GM12872 (cell line): Measurements from ENCODE around the gene YAF2.

ENCODE experiments used
- TF ChIP-seq, protein P1 (sequence below): IDR thresholded peaks from 3 replicates; pipeline ENCODE4 v1.5.1; 2011; ENCODE audit warnings: low read depth, mild to moderate bottlenecking, low read length, moderate library complexity; ENCODE audit not compliant: insufficient read depth

Gene YAF2

DNA sequence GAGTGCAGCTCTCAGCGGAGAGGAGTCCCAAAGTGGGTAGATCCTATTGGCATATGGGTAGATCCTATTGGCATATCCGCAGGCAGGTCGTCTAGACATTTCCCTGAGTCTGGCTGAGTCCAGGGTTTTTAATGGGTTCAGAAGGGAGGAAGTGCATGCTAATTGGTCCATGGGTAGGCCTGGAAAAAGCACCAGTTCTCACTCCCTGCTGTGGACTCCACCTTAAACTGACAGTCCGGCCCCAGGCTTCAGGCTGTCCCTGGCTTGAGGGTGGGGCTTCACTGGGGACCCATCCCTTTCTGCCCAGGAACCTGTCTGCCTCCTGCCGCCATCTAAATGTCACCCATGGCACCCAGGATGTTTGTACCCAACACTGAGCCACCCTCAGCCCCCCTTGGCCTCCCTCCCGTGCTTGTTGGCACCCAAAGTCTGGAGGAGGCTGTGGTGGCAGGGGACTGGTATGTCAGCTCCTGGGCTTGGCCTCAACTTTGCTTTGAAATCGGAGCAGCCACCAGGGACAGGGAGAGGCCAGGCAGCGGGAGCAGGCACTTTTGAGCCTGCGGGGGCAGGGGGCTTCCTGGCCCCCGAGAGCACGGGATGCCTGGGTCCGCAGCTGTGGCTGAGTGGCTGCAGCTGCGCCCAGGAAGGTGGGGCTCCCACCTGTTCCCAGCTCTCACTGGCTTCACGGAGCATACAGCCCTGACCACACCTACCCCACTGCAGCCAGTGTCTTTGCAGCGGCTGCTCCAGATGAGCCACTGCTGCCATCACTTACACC is 29.6 kb upstream of the YAF2 start:
- TF ChIP-seq, protein P1, sequence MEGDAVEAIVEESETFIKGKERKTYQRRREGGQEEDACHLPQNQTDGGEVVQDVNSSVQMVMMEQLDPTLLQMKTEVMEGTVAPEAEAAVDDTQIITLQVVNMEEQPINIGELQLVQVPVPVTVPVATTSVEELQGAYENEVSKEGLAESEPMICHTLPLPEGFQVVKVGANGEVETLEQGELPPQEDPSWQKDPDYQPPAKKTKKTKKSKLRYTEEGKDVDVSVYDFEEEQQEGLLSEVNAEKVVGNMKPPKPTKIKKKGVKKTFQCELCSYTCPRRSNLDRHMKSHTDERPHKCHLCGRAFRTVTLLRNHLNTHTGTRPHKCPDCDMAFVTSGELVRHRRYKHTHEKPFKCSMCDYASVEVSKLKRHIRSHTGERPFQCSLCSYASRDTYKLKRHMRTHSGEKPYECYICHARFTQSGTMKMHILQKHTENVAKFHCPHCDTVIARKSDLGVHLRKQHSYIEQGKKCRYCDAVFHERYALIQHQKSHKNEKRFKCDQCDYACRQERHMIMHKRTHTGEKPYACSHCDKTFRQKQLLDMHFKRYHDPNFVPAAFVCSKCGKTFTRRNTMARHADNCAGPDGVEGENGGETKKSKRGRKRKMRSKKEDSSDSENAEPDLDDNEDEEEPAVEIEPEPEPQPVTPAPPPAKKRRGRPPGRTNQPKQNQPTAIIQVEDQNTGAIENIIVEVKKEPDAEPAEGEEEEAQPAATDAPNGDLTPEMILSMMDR = no peak

DNA sequence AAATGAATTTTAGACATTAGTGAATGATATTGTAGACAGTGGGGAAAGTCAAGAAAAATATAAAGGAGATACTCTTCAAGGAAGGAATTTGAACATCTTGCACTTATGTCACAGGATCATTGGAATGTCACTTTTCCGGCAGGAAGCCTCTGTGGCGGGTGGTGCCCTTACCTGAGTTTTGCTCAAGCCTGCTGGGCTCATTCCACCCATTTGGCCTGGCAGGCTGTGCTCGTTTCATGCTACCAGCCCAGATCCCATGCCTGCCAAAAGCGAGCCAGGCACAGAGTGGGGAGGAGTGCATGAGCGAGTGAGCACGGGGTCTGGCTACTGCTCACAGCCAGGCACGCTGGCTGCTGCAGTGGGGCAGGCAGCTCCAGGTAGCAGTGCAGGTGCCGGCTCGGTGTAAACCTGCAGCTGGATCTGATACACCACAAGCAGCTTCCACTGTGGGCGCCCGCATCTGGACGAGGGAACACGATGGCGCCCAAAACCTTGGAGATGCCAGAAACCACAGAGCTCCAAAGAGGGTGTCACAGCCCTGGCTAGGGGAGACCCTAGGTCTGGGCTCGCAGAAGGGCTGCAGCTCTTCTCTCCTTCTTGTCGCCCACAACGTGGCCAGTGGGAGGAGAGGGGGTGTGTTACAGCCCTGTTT is 28.7 kb upstream of the YAF2 start:
- TF ChIP-seq, protein P1 = no peak

DNA sequence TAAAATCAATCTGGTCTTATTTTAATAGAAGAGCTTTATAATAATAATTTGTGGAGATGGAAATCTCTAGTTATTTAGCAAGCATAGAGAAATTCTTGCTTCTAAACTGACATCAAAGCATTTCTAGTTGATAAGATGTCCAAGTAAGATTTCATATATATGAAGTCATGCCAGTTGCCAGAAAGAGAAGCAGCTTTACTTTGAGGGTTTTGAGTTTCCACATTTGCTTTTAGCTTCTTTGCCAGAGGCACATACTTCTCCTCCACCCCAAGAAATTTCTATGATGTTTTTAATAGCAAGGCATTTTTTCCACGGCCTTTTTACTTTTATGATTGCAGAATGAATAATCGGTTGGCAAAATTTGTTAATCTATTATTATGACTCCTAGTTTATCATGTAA is 24.2 kb upstream of the YAF2 start:
- TF ChIP-seq, protein P1 = no peak

DNA sequence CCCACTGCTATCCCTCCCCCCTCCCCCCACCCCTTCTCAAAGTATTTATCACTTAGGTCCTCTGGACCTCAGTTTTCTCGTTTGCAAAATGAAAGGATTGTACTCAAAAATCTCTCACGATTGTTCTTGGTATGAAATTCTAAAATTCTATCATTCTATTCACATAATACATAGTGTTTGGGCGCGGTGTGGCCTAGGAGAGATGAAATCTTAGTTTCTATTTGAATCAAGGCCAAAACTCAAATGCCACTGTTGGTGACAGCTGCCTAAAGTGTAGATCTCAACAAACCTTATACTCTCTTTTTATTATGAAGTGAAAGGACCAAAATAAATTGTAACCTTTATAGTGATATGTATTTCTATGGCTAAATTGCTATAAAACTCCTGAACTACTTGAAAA is 23.7 kb upstream of the YAF2 start:
- TF ChIP-seq, protein P1 = no peak

DNA sequence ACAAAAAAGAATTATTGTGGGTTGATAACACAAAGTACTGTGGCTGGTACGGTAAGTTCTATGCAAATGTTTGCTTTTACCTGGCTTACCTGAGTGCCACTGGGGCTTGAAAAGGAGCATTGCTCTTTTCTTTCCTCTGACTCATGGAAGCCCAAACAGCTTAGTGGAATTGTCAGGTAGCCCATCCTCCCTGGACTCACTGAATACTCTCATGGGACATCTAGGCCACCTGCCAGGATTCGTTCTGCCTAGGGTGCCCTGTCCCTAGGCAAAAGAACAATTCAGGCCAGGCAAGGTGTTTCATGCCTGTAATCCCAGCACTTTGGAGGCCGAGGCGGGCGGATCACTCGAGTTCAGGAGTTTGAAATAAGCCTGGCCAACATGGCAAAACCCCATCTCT is 22.5 kb upstream of the YAF2 start:
- TF ChIP-seq, protein P1 = no peak

DNA sequence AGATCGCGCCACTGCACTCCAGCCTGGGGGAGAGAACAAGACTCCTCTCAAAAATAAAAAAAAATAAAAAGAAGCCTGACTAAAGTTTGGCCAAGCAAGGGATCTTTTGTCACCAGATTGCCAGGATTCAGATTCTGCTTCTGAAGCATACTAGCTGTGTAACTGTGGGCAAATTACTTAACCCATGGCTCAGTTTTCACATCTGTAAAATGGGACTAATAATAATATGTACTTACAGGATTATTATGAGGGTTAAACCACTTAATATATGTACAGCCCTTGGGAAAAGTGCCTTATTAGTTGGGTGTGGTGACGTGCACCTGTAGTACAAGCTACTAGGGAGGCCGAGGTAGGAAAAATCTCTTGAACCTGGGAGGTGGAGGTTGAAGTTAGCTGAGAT is 21.7 kb upstream of the YAF2 start:
- TF ChIP-seq, protein P1 = no peak

DNA sequence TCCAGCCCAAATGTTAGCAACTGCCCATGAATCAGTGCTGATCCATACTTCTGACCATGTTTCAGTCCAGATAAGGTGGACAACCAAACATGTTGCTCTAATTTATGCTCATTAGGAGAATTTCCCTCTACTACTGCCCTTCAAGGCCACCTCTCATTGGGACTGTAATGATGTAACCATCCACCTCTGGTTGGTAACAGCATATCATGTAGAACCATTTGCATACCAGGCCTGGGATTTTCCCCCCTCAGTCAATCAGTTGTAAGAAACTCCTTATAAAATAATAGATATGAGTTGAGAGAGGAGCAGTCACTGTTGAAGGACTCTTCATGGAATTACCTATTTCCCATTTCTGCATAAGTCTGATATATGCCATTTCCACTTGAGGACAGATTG is 17.8 kb upstream of the YAF2 start:
- TF ChIP-seq, protein P1 = no peak
